ENCODE data around the gene GRIPAP1.
A peak's percentile ranks its signal among the peaks of the same experiment; 100 is the strongest.
"Not testable (repeated sequence)": the region's sequence is repeated elsewhere in the genome, so short reads cannot be mapped to it uniquely, and the experiment has no call there.

Gene GRIPAP1

GRCh38 chrX:48996969-48997368, 5.1 kb downstream of the GRIPAP1 start:
- no peak for DNase-seq (ENCODE audit: low spot score)

GRCh38 chrX:48992341-48992740, 9.7 kb downstream of the GRIPAP1 start:
- DNase-seq (ENCODE audit: low spot score) = no peak

- DNase-seq (ENCODE audit: low spot score) = no peak
Measured at GRCh38 chrX:48989483-48989882, 12.6 kb downstream of the GRIPAP1 start.

GRCh38 chrX:48983896-48984295, 18.2 kb downstream of the GRIPAP1 start:
- DNase-seq (ENCODE audit: low spot score) = no peak

- DNase-seq (ENCODE audit: low spot score) = no peak
Measured at GRCh38 chrX:48983081-48983480, 19.0 kb downstream of the GRIPAP1 start.

GRCh38 chrX:48981178-48981577, 20.9 kb downstream of the GRIPAP1 start:
- DNase-seq (ENCODE audit: low spot score) = no peak

- not testable (repeated sequence) for DNase-seq (ENCODE audit: low spot score)
Measured at GRCh38 chrX:48980341-48980740, 21.7 kb downstream of the GRIPAP1 start.

- DNase-seq (ENCODE audit: low spot score) = no peak
Measured at GRCh38 chrX:48978226-48978625, 23.8 kb downstream of the GRIPAP1 start.

- DNase-seq (ENCODE audit: low spot score) = no peak
Measured at GRCh38 chrX:48976086-48976485, 26.0 kb downstream of the GRIPAP1 start.

- DNase-seq (ENCODE audit: low spot score) = no peak
Measured at GRCh38 chrX:48975541-48975940, 26.5 kb downstream of the GRIPAP1 start.

GRCh38 chrX:48975041-48975440, 27.0 kb downstream of the GRIPAP1 start:
- DNase-seq (ENCODE audit: low spot score) = no peak

- DNase-seq (ENCODE audit: low spot score) = no peak
Measured at GRCh38 chrX:48974574-48974973, 27.5 kb downstream of the GRIPAP1 start.

GRCh38 chrX:48974033-48974432, 28.0 kb downstream of the GRIPAP1 start:
- no peak for DNase-seq (ENCODE audit: low spot score)

- DNase-seq (ENCODE audit: low spot score) = peak; percentile 81
Measured at GRCh38 chrX:48972220-48973164, 29.6 kb downstream of the GRIPAP1 start.

- no peak for DNase-seq (ENCODE audit: low spot score)
Measured at GRCh38 chrX:48971249-48972219, 30.5 kb downstream of the GRIPAP1 start, which contains the start of gene KCND1. TSS of gene KCND1 (minus strand) at chrX:48971844. CDS start at chrX:48970271, 1,573 bp downstream.

- DNase-seq (ENCODE audit: low spot score) = no peak
Measured at GRCh38 chrX:48969471-48969870, 32.6 kb downstream of the GRIPAP1 start.

GRCh38 chrX:48968377-48968776, 33.7 kb downstream of the GRIPAP1 start:
- no peak for DNase-seq (ENCODE audit: low spot score)

GRCh38 chrX:48966796-48967579, 35.1 kb downstream of the GRIPAP1 start:
- no peak for DNase-seq (ENCODE audit: low spot score)

GRCh38 chrX:48965959-48966358, 36.1 kb downstream of the GRIPAP1 start:
- DNase-seq (ENCODE audit: low spot score) = no peak

- peak; percentile 60 for DNase-seq (ENCODE audit: low spot score)
Measured at GRCh38 chrX:48961585-48962091, 40.4 kb downstream of the GRIPAP1 start.

- DNase-seq (ENCODE audit: low spot score) = no peak
Measured at GRCh38 chrX:48960291-48960690, 41.8 kb downstream of the GRIPAP1 start.
